ENCODE data around the gene RTN4RL2.

The RTN4RL2 gene

GRCh38 chr11:57499983-57500461 is 39.7 kb downstream of the RTN4RL2 start:
- Histone ChIP-seq H3K27ac (ENCODE audit: low read depth, low read length) (no peak overlapping the region), H3K9me2 (replicated peaks; ENCODE audit: control insufficient read depth, low read length) (no peaks in the 10 kb centered on the region), H4K20me1 (ENCODE audit: control insufficient read depth, insufficient read depth, low read depth, low read length) (no peaks in the 10 kb centered on the region), H3K4me3 (ENCODE audit: low read length) (no peak overlapping the region), H3K36me3 (ENCODE audit: control insufficient read depth, low read length) (peaks cover 40% of the 10 kb centered on the region; the same call in 1 of the 2 replicates), H3K4me2 (ENCODE audit: low read length) (no peak overlapping the region), H3K4me1 (ENCODE audit: control insufficient read depth, low read length) (no peaks in the 10 kb centered on the region), H3F3A (ENCODE audit: control insufficient read depth, insufficient read depth) (no peaks in the 10 kb centered on the region), H3K79me2 (ENCODE audit: control insufficient read depth, low read length) (no peaks in the 10 kb centered on the region; the same call in 1 of the 2 replicates), H3K9me3 (ENCODE audit: control insufficient read depth, insufficient read depth, low read length) (no peaks in the 10 kb centered on the region), H3K27me3 (ENCODE audit: control insufficient read depth, low read length) (no peaks in the 10 kb centered on the region)
- TF ChIP-seq EZH2phosphoT487 (IDR thresholded peaks at IDR 0.05; ENCODE audit: borderline replicate concordance, low read length) (no peak), CTCF (IDR thresholded peaks at IDR 0.05; ENCODE audit: low read depth, low read length, poor library complexity, severe bottlenecking) (no peak)

GRCh38 chr11:57500515-57500914 is 40.2 kb downstream of the RTN4RL2 start:
- Histone ChIP-seq H3K4me3 (ENCODE audit: low read length) (no peak overlapping the region), H4K20me1 (ENCODE audit: control insufficient read depth, insufficient read depth, low read depth, low read length) (no peaks in the 10 kb centered on the region)

GRCh38 chr11:57500926-57501325 is 40.6 kb downstream of the RTN4RL2 start:
- Histone ChIP-seq H3F3A (ENCODE audit: control insufficient read depth, insufficient read depth) (no peaks in the 10 kb centered on the region), H3K9me2 (replicated peaks; ENCODE audit: control insufficient read depth, low read length) (no peaks in the 10 kb centered on the region), H3K4me1 (ENCODE audit: control insufficient read depth, low read length) (no peaks in the 10 kb centered on the region), H3K4me2 (ENCODE audit: low read length) (no peak overlapping the region), H3K27me3 (ENCODE audit: control insufficient read depth, low read length) (no peaks in the 10 kb centered on the region), H4K20me1 (ENCODE audit: control insufficient read depth, insufficient read depth, low read depth, low read length) (no peaks in the 10 kb centered on the region), H3K4me3 (ENCODE audit: low read length) (no peak overlapping the region), H3K79me2 (ENCODE audit: control insufficient read depth, low read length) (no peaks in the 10 kb centered on the region; the same call in 1 of the 2 replicates), H3K9me3 (ENCODE audit: control insufficient read depth, insufficient read depth, low read length) (no peaks in the 10 kb centered on the region), H3K36me3 (ENCODE audit: control insufficient read depth, low read length) (peaks cover 44% of the 10 kb centered on the region; the same call in 1 of the 2 replicates), H3K27ac (ENCODE audit: low read depth, low read length) (no peak overlapping the region)
- TF ChIP-seq CTCF (IDR thresholded peaks at IDR 0.05; ENCODE audit: low read depth, low read length, poor library complexity, severe bottlenecking) (no peak), EZH2phosphoT487 (IDR thresholded peaks at IDR 0.05; ENCODE audit: borderline replicate concordance, low read length) (no peak)

More at GRCh38 chr11:57500515-57500914, 40.2 kb downstream of the RTN4RL2 start:
- H3K9me3 ChIP-seq (ENCODE audit: control insufficient read depth, insufficient read depth, low read length), result no peaks in the 10 kb centered on the region
- peaks cover 42% of the 10 kb centered on the region; the same call in 1 of the 2 replicates for H3K36me3 ChIP-seq (ENCODE audit: control insufficient read depth, low read length)
- TF ChIP-seq CTCF (IDR thresholded peaks at IDR 0.05; ENCODE audit: low read depth, low read length, poor library complexity, severe bottlenecking) (no peak), EZH2phosphoT487 (IDR thresholded peaks at IDR 0.05; ENCODE audit: borderline replicate concordance, low read length) (no peak)
- H3K79me2 ChIP-seq (ENCODE audit: control insufficient read depth, low read length), result no peaks in the 10 kb centered on the region; the same call in 1 of the 2 replicates
- H3K4me2 ChIP-seq (ENCODE audit: low read length), result no peak overlapping the region
- H3F3A ChIP-seq (ENCODE audit: control insufficient read depth, insufficient read depth), result no peaks in the 10 kb centered on the region
- no peaks in the 10 kb centered on the region for H3K9me2 ChIP-seq (replicated peaks; ENCODE audit: control insufficient read depth, low read length)
- H3K4me1 ChIP-seq (ENCODE audit: control insufficient read depth, low read length), result no peaks in the 10 kb centered on the region
- no peaks in the 10 kb centered on the region for H3K27me3 ChIP-seq (ENCODE audit: control insufficient read depth, low read length)
- no peak overlapping the region for H3K27ac ChIP-seq (ENCODE audit: low read depth, low read length)

Data from DOHH2 (cell line).